ENCODE results near the gene ZNF652.
A peak's percentile ranks its signal among the peaks of the same experiment; 100 is the strongest.
"Not testable (repeated sequence)": the region's sequence is repeated elsewhere in the genome, so short reads cannot be mapped to it uniquely, and the experiment has no call there.

ZNF652 gene

GRCh38 chr17:49261540-49261939 is 100.5 kb downstream of the ZNF652 start:
- not testable (repeated sequence) for DNase-seq (ENCODE audit: low spot score)

GRCh38 chr17:49260817-49261291 is 101.2 kb downstream of the ZNF652 start:
- DNase-seq (ENCODE audit: low spot score) = no peak

GRCh38 chr17:49260011-49260816 is 101.8 kb downstream of the ZNF652 start:
- peak; percentile 68 for DNase-seq (ENCODE audit: low spot score)

GRCh38 chr17:49259663-49260010 is 102.4 kb downstream of the ZNF652 start:
- DNase-seq (ENCODE audit: low spot score) = no peak

- no peak for DNase-seq (ENCODE audit: low spot score)
These were observed 103.7 kb downstream of the ZNF652 start for GRCh38 chr17:49258394-49258793.

- no peak for DNase-seq (ENCODE audit: low spot score)
These were observed 106.9 kb downstream of the ZNF652 start for GRCh38 chr17:49255125-49255524.

- peak; percentile 51 for DNase-seq (ENCODE audit: low spot score)
These were observed 108.0 kb downstream of the ZNF652 start for GRCh38 chr17:49254066-49254465.

GRCh38 chr17:49252148-49252695 is 109.8 kb downstream of the ZNF652 start:
- peak; percentile 75 for DNase-seq (ENCODE audit: low spot score)

GRCh38 chr17:49249890-49250522 is 112.0 kb downstream of the ZNF652 start:
- no peak for DNase-seq (ENCODE audit: low spot score)

GRCh38 chr17:49249292-49249794 is 112.7 kb downstream of the ZNF652 start:
- peak; percentile 90 for DNase-seq (ENCODE audit: low spot score)

GRCh38 chr17:49247944-49248343 is 114.1 kb downstream of the ZNF652 start:
- DNase-seq (ENCODE audit: low spot score) = peak; percentile 85

- no peak for DNase-seq (ENCODE audit: low spot score)
These were observed 117.2 kb downstream of the ZNF652 start for GRCh38 chr17:49244839-49245238.
